ENCODE measurements around the gene GNPTAB. TPM values are rescaled to one million over a fixed set of nuclear protein-coding genes. Genes with fewer than 3 reads are reported as not detected.

The GNPTAB gene
- total RNA-seq, 1 experiment from 2014 or later = 110 TPM

- no peak for DNase-seq (ENCODE audit: low read depth, low spot score)
- in situ Hi-C loops (cut with HindIII; ENCODE audit: low pct_unique_long_range_greater_than_20kb, low sequenced_read_pairs) = no loop called here
Observed at GRCh38 chr12:101785671-101786070, 45.1 kb downstream of the GNPTAB start.

- no peak for DNase-seq (ENCODE audit: low read depth, low spot score)
- in situ Hi-C loops (cut with HindIII; ENCODE audit: low pct_unique_long_range_greater_than_20kb, low sequenced_read_pairs) = no loop called here
Observed at GRCh38 chr12:101784376-101784775, 46.4 kb downstream of the GNPTAB start.

GRCh38 chr12:101783838-101784237, 46.9 kb downstream of the GNPTAB start:
- DNase-seq (ENCODE audit: low read depth, low spot score) = no peak
- in situ Hi-C loops (cut with HindIII; ENCODE audit: low pct_unique_long_range_greater_than_20kb, low sequenced_read_pairs) = no loop called here

- in situ Hi-C loops (cut with HindIII; ENCODE audit: low pct_unique_long_range_greater_than_20kb, low sequenced_read_pairs) = no loop called here
- DNase-seq (ENCODE audit: low read depth, low spot score) = no peak
Observed at GRCh38 chr12:101783150-101783549, 47.6 kb downstream of the GNPTAB start.

GRCh38 chr12:101782273-101782731, 48.5 kb downstream of the GNPTAB start:
- no peak for DNase-seq (ENCODE audit: low read depth, low spot score)
- in situ Hi-C loops (cut with HindIII; ENCODE audit: low pct_unique_long_range_greater_than_20kb, low sequenced_read_pairs) = no loop called here

GRCh38 chr12:101781834-101782233, 48.9 kb downstream of the GNPTAB start:
- no peak for DNase-seq (ENCODE audit: low read depth, low spot score)
- in situ Hi-C loops (cut with HindIII; ENCODE audit: low pct_unique_long_range_greater_than_20kb, low sequenced_read_pairs) = no loop called here

GRCh38 chr12:101780599-101780998, 50.2 kb downstream of the GNPTAB start:
- in situ Hi-C loops (cut with HindIII; ENCODE audit: low pct_unique_long_range_greater_than_20kb, low sequenced_read_pairs) = no loop called here
- no peak for DNase-seq (ENCODE audit: low read depth, low spot score)

- no peak for DNase-seq (ENCODE audit: low read depth, low spot score)
- in situ Hi-C loops (cut with HindIII; ENCODE audit: low pct_unique_long_range_greater_than_20kb, low sequenced_read_pairs) = no loop called here
Observed at GRCh38 chr12:101779626-101780025, 51.1 kb downstream of the GNPTAB start.

GRCh38 chr12:101779200-101779599, 51.6 kb downstream of the GNPTAB start:
- DNase-seq (ENCODE audit: low read depth, low spot score) = no peak
- in situ Hi-C loops (cut with HindIII; ENCODE audit: low pct_unique_long_range_greater_than_20kb, low sequenced_read_pairs) = no loop called here

- in situ Hi-C loops (cut with HindIII; ENCODE audit: low pct_unique_long_range_greater_than_20kb, low sequenced_read_pairs) = no loop called here
- DNase-seq (ENCODE audit: low read depth, low spot score) = no peak
Observed at GRCh38 chr12:101777978-101778377, 52.8 kb downstream of the GNPTAB start.

GRCh38 chr12:101777485-101777884, 53.3 kb downstream of the GNPTAB start:
- peak; percentile 86 for DNase-seq (ENCODE audit: low read depth, low spot score)
- in situ Hi-C loops (cut with HindIII; ENCODE audit: low pct_unique_long_range_greater_than_20kb, low sequenced_read_pairs) = no loop called here

GRCh38 chr12:101775816-101776215, 54.9 kb downstream of the GNPTAB start:
- no peak for DNase-seq (ENCODE audit: low read depth, low spot score)
- in situ Hi-C loops (cut with HindIII; ENCODE audit: low pct_unique_long_range_greater_than_20kb, low sequenced_read_pairs) = no loop called here

- peak; percentile 82 for DNase-seq (ENCODE audit: low read depth, low spot score)
- in situ Hi-C loops (cut with HindIII; ENCODE audit: low pct_unique_long_range_greater_than_20kb, low sequenced_read_pairs) = no loop called here
Observed at GRCh38 chr12:101773650-101774162, 57.1 kb downstream of the GNPTAB start.

- in situ Hi-C loops (cut with HindIII; ENCODE audit: low pct_unique_long_range_greater_than_20kb, low sequenced_read_pairs) = no loop called here
- no peak for DNase-seq (ENCODE audit: low read depth, low spot score)
Observed at GRCh38 chr12:101772012-101772775, 58.6 kb downstream of the GNPTAB start.

GRCh38 chr12:101769865-101770264, 60.9 kb downstream of the GNPTAB start:
- in situ Hi-C loops (cut with HindIII; ENCODE audit: low pct_unique_long_range_greater_than_20kb, low sequenced_read_pairs) = no loop called here
- DNase-seq (ENCODE audit: low read depth, low spot score) = no peak

GRCh38 chr12:101768781-101769180, 62.0 kb downstream of the GNPTAB start:
- in situ Hi-C loops (cut with HindIII; ENCODE audit: low pct_unique_long_range_greater_than_20kb, low sequenced_read_pairs) = no loop called here
- DNase-seq (ENCODE audit: low read depth, low spot score) = no peak

- DNase-seq (ENCODE audit: low read depth, low spot score) = no peak
- in situ Hi-C loops (cut with HindIII; ENCODE audit: low pct_unique_long_range_greater_than_20kb, low sequenced_read_pairs) = no loop called here
Observed at GRCh38 chr12:101767537-101767936, 63.2 kb downstream of the GNPTAB start.

- in situ Hi-C loops (cut with HindIII; ENCODE audit: low pct_unique_long_range_greater_than_20kb, low sequenced_read_pairs) = no loop called here
- DNase-seq (ENCODE audit: low read depth, low spot score) = no peak
Observed at GRCh38 chr12:101764051-101764792, 66.5 kb downstream of the GNPTAB start.
